ENCODE measurements around the gene DNAI2.

GRCh38 chr17:74325376-74325742 lies 51.3 kb downstream of the DNAI2 start:
- TF ChIP-seq POLR2AphosphoS5 (IDR thresholded peaks at IDR 0.05; ENCODE audit: low read depth, low read length) (no peak), TAF1 (IDR thresholded peaks at IDR 0.05; ENCODE audit: borderline replicate concordance, low read depth, low read length) (no peak), POLR2A (IDR thresholded peaks at IDR 0.05; ENCODE audit: low read depth, low read length) (no peak)
